OCI-LY7 (cell line): ENCODE data around the gene PAPOLB. TPM values are rescaled to one million over a fixed set of nuclear protein-coding genes. Genes with fewer than 3 reads are reported as not detected.

Source experiments
- BruUV-seq: library from RNA; stranded (reverse); fragments of 400-500 nt; replicated peaks from 2 replicates; lab custom pipeline; 2021; lab: Mats Ljungman, UMichigan
- CTCF ChIA-PET: fragments of 300-600 bp; sonication (Branson Sonifier 250); formaldehyde crosslinking; loops from one replicate; lab custom pipeline; 2022; ENCODE audit warnings: antibody characterized with exemption; ENCODE audit not compliant: unreplicated experiment; lab: Charles Lee
- POLR2A ChIA-PET: fragments of 300-600 bp; sonication (Branson Sonifier 250); formaldehyde crosslinking; loops from one replicate; lab custom pipeline; 2022; ENCODE audit warnings: antibody characterized with exemption; lab: Charles Lee
- DNase-seq: peaks from one replicate; pipeline ENCODE4 v3.0.0-alpha.2; 2015; ENCODE audit warnings: low spot score
- H2AFZ ChIP-seq: fragments of 200-600 bp; sonication (generic), shearing (Covaris generic); 2 replicates; pipeline ENCODE4 v1.6.1; 2014; ENCODE audit warnings: mild to moderate bottlenecking, antibody characterized with exemption, low read length, moderate library complexity
- H3K27ac ChIP-seq: fragments of 200-600 bp; sonication (generic); 2 replicates; pipeline ENCODE4 v1.5.1; 2014; ENCODE audit warnings: mixed run types, low read depth, mild to moderate bottlenecking, moderate library complexity, low read length, inconsistent platforms; ENCODE audit not compliant: poor library complexity, severe bottlenecking
- H3K36me3 ChIP-seq: fragments of 200-600 bp; sonication (generic); 2 replicates; pipeline ENCODE4 v1.6.1; 2014; ENCODE audit warnings: mild to moderate bottlenecking, antibody characterized with exemption, low read length, moderate library complexity, mixed read lengths; ENCODE audit not compliant: insufficient read depth
- H3K4me1 ChIP-seq: fragments of 200-600 bp; sonication (generic); 2 replicates; pipeline ENCODE4 v1.5.1; 2014; ENCODE audit warnings: mild to moderate bottlenecking, low read length; ENCODE audit not compliant: insufficient read depth, poor library complexity, severe bottlenecking
- H3K4me2 ChIP-seq: fragments of 200-600 bp; sonication (generic); 2 replicates; pipeline ENCODE4 v1.6.1; 2014; ENCODE audit warnings: mild to moderate bottlenecking, low read length
- H3K4me3 ChIP-seq: fragments of 200-600 bp; sonication (generic); 2 replicates; pipeline ENCODE4 v1.5.1; 2014; ENCODE audit warnings: mild to moderate bottlenecking, low read depth, low read length; ENCODE audit not compliant: poor library complexity, severe bottlenecking
- H3K79me2 ChIP-seq: fragments of 200-600 bp; sonication (generic); 2 replicates; pipeline ENCODE4 v1.6.1; 2016; ENCODE audit warnings: low read depth, mild to moderate bottlenecking, low read length, moderate library complexity, mixed read lengths; ENCODE audit not compliant: insufficient read depth
- H3K9me2 ChIP-seq: fragments of 200-600 bp; sonication (generic); 2 replicates; pipeline ENCODE4 v1.6.1; 2016; ENCODE audit warnings: mild to moderate bottlenecking, low read length, mixed read lengths; ENCODE audit not compliant: insufficient read depth
- H3K9me3 ChIP-seq: fragments of 200-600 bp; sonication (generic); 2 replicates; pipeline ENCODE4 v1.6.1; 2014; ENCODE audit warnings: mild to moderate bottlenecking, mixed run types, low read length, mixed read lengths
- H4K20me1 ChIP-seq: fragments of 200-600 bp; sonication (generic); 2 replicates; pipeline ENCODE4 v1.6.1; 2014; ENCODE audit warnings: mild to moderate bottlenecking, antibody characterized with exemption, low read length, moderate library complexity, mixed read lengths; ENCODE audit not compliant: insufficient read depth
- EZH2phosphoT487 ChIP-seq: fragments of 200-600 bp; sonication (generic); IDR thresholded peaks from 2 replicates; pipeline ENCODE4 v1.6.1; 2018; ENCODE audit warnings: low read depth, borderline replicate concordance, mild to moderate bottlenecking, mixed run types, antibody characterized with exemption, low read length, moderate library complexity, mixed read lengths
- intact Hi-C: fragments of 100-400 bp; cut with micrococcal nuclease; formaldehyde crosslinking; loops from one replicate; pipeline ENCODE4 v1.10.0; 2022; ENCODE audit not compliant: unreplicated experiment
- total RNA-seq, 2 experiments: library from RNA; depleted of rRNA in 1 of 2; stranded (reverse); fragments of >200 nt in 1 of 2; shearing (Covaris generic) in 1 of 2; gene quantifications; 2 replicates each; pipeline ENCODE4 v1.2.3, GENCODE V29; 2014 to 2022
- TF ChIP-seq, protein P1 (sequence below): fragments of 200-600 bp; sonication (generic); conservative IDR thresholded peaks from 2 replicates; pipeline ENCODE4 v1.5.1; 2014; ENCODE audit warnings: mild to moderate bottlenecking, antibody characterized with exemption, low read length, moderate library complexity, mixed read lengths

Gene PAPOLB
- total RNA-seq, 2 experiments from 2014 or later = not detected

DNA sequence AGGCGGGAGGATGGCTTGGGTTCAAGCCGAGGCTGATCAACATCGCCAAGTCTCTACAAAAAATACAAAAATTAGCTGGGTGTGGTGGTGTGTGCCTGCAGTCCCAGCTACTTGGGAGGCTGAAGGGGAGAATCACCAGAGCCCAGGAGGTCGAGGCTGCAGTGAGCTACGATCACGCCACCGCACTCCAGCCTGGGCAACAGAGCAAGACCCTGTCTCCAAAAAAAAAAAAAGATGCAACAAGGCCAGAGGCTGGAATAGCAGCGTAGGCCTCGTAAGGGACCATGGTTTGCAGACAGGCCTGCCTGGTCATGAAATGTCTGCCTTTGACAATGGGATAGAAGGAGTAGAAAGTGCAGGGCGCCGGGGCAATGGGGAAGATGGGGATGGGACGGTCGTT, 20.0 kb downstream of the PAPOLB start:
- no TSS peak for BruUV-seq
- no peaks in the 10 kb centered on the region for H3K79me2 ChIP-seq
- no peaks in the 10 kb centered on the region for H3K36me3 ChIP-seq
- no peak overlapping the region for H3K4me2 ChIP-seq
- TF ChIP-seq, protein P1, sequence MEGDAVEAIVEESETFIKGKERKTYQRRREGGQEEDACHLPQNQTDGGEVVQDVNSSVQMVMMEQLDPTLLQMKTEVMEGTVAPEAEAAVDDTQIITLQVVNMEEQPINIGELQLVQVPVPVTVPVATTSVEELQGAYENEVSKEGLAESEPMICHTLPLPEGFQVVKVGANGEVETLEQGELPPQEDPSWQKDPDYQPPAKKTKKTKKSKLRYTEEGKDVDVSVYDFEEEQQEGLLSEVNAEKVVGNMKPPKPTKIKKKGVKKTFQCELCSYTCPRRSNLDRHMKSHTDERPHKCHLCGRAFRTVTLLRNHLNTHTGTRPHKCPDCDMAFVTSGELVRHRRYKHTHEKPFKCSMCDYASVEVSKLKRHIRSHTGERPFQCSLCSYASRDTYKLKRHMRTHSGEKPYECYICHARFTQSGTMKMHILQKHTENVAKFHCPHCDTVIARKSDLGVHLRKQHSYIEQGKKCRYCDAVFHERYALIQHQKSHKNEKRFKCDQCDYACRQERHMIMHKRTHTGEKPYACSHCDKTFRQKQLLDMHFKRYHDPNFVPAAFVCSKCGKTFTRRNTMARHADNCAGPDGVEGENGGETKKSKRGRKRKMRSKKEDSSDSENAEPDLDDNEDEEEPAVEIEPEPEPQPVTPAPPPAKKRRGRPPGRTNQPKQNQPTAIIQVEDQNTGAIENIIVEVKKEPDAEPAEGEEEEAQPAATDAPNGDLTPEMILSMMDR = no peak
- no peak for TF ChIP-seq EZH2phosphoT487
- H3K4me1 ChIP-seq = no peaks in the 10 kb centered on the region
- CTCF ChIA-PET = interaction anchor here (0.6 kb wide), 1 partner anchor 12 kb away, joined by 3 read pairs; no protein-coding TSS in a partner anchor
- H3K9me2 ChIP-seq = no peaks in the 10 kb centered on the region
- POLR2A ChIA-PET = no interaction called here
- H3K27ac ChIP-seq = no peak overlapping the region
- H2AFZ ChIP-seq = no peak overlapping the region
- no peaks in the 10 kb centered on the region for H4K20me1 ChIP-seq
- intact Hi-C loops = no loop called here
- no peak overlapping the region for H3K4me3 ChIP-seq
- no peaks in the 10 kb centered on the region for H3K9me3 ChIP-seq
- DNase-seq = no peak

DNA sequence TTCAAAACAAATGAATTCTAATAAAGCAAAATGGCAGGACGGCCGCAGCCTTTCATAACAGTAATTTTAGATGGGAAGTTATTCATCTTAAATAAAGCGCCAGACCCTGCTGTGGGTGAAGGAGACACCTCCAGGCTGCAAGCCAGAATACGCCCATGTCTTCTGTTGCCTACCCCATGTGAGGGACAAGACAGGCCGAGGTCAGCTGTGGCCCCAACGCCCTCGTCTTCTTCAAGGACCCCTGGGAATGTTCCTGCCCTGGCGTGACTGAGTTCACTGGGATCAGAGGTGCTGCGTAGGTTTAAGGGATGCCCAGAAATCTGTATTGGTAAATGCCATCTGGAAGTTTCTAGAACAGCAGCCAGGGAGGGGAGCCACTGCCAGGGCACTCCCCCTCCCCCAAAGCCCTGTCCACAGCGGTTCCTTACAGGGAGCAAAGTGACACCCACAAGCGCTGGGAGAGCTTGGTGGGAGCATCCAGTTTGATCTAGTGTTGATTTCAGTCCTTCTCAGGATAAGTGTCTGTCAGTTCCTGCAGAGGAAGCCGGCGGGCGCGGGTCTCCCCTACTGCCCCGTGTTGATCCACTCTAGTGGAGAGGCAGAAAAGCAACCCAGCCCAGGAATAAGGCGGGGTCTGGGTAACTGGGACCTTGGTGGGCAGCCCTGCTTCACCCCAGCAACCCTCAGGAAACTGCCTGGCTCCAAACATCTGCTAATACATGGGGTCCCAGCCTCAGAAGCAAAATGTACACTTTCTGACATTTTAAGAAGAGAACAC, 20.6 kb downstream of the PAPOLB start:
- Histone ChIP-seq H3K4me2 (no peak overlapping the region), H3K9me2 (no peaks in the 10 kb centered on the region), H3K4me3 (no peak overlapping the region), H3K9me3 (no peaks in the 10 kb centered on the region), H3K4me1 (no peaks in the 10 kb centered on the region), H2AFZ (no peak overlapping the region), H3K36me3 (no peaks in the 10 kb centered on the region), H3K27ac (no peak overlapping the region), H4K20me1 (no peaks in the 10 kb centered on the region), H3K79me2 (no peaks in the 10 kb centered on the region)
- intact Hi-C loops = no loop called here
- DNase-seq = no peak
- BruUV-seq = no TSS peak
- ChIA-PET POLR2A (no interaction called here), CTCF (no interaction called here)
- TF ChIP-seq, protein P1 = no peak
- no peak for TF ChIP-seq EZH2phosphoT487

DNA sequence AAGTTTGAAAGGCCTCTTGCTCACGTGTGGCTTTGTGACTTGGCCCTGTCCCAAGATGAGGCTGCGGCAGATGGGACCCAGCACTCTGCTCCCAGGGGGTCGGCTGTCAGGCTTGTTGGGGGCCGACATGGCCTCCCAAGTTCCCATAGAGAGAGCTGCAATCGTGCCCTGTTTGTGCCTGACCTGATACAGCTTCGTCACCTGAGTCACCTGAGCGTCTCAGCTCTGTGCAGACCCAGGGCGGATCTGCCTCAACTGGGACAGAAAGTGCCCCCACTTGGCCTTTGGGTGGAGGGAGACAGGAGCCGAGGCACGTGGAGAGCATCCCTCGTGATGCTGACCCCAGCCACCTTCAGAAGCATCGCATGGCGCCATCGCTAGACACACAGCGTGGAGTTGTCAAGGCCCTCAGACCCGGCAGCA, 21.7 kb downstream of the PAPOLB start:
- Histone ChIP-seq H4K20me1 (no peaks in the 10 kb centered on the region), H3K9me2 (no peaks in the 10 kb centered on the region), H3K9me3 (no peaks in the 10 kb centered on the region), H3K4me1 (no peaks in the 10 kb centered on the region), H3K36me3 (no peaks in the 10 kb centered on the region), H3K4me3 (no peak overlapping the region), H3K4me2 (no peak overlapping the region), H2AFZ (no peak overlapping the region), H3K27ac (no peak overlapping the region), H3K79me2 (no peaks in the 10 kb centered on the region)
- DNase-seq = no peak
- TF ChIP-seq, protein P1 = no peak
- no peak for TF ChIP-seq EZH2phosphoT487
- intact Hi-C loops = no loop called here
- CTCF ChIA-PET = no interaction called here
- BruUV-seq = no TSS peak
- POLR2A ChIA-PET = no interaction called here
